B cell (primary cell): ENCODE measurements around the gene USP6. TPM values are rescaled to one million over a fixed set of nuclear protein-coding genes. Genes with fewer than 3 reads are reported as not detected.

Experiments used
- ATAC-seq: fragments of 200-7000 bp; cut with Tn5 transposase; one replicate; pipeline ENCODE4 v1.10.0; 2021; ENCODE audit warnings: low read depth, mild to moderate bottlenecking, moderate number of reproducible peaks, moderate library complexity
- CTCF ChIA-PET: fragments of 350-600 bp; sonication (Branson Sonifier 250); formaldehyde crosslinking; loops from one replicate; lab custom pipeline; 2021; ENCODE audit warnings: antibody characterized with exemption, inconsistent platforms; lab: Charles Lee
- POLR2A ChIA-PET: fragments of 350-600 bp; sonication (Branson Sonifier 250); formaldehyde crosslinking; loops from one replicate; lab custom pipeline; 2021; ENCODE audit warnings: antibody characterized with exemption; lab: Charles Lee
- DNase-seq: peaks from one replicate; pipeline ENCODE4 v3.0.0; 2013
- H2AFZ ChIP-seq: 2 replicates; pipeline ENCODE4 v1.6.1; 2012; ENCODE audit warnings: mild to moderate bottlenecking, low read depth, low read length; ENCODE audit not compliant: insufficient read depth, poor library complexity, severe bottlenecking
- H3K27ac ChIP-seq, 2 donors: 1 replicate in 1 of 2; 2 replicates in 1 of 2; pipeline ENCODE4 v1.5.1; 2012 to 2013; ENCODE audit warnings: low read length in 2 of 2, mild to moderate bottlenecking in 2 of 2, moderate library complexity in 1 of 2
- H3K27me3 ChIP-seq, 4 experiments: fragments of 200-600 bp in 1 of 4; sonication (generic) in 1 of 4; replicated peaks in 1 of 4; 1 replicate in 2 of 4; 2 replicates in 2 of 4; pipeline versions ENCODE4 v1.6.1 to v1.7.0; 2013 to 2016; ENCODE audit warnings: low read length in 3 of 4, mild to moderate bottlenecking in 2 of 4, mixed read lengths in 1 of 4, moderate library complexity in 1 of 4; ENCODE audit not compliant: insufficient read depth in 4 of 4, control insufficient read depth in 3 of 4; ENCODE audit errors: control extremely low read depth in 1 of 4
- H3K36me3 ChIP-seq, 2 experiments: replicated peaks in 1 of 2; 1 replicate in 1 of 2; 2 replicates in 1 of 2; pipeline versions ENCODE4 v1.6.1 to v1.7.1; 2013; ENCODE audit warnings: low read length in 1 of 2; ENCODE audit not compliant: insufficient read depth in 2 of 2, control insufficient read depth in 1 of 2; ENCODE audit errors: control extremely low read depth in 1 of 2, extremely low read depth in 1 of 2
- H3K4me1 ChIP-seq, 2 donors: fragments of 200-600 bp in 1 of 2; sonication (generic) in 1 of 2; 1 replicate in 1 of 2; 2 replicates in 1 of 2; pipeline versions ENCODE4 v1.5.1 to v1.6.1; 2013 to 2017; ENCODE audit warnings: low read length in 2 of 2; ENCODE audit not compliant: control insufficient read depth in 2 of 2, insufficient read depth in 2 of 2
- H3K4me2 ChIP-seq: replicated peaks from 2 replicates; pipeline ENCODE3; 2012; ENCODE audit warnings: mild to moderate bottlenecking, low read depth, low read length; ENCODE audit not compliant: poor library complexity, severe bottlenecking
- H3K4me3 ChIP-seq, 5 experiments: fragments of 200-600 bp in 1 of 5; sonication (generic) in 1 of 5; 1 replicate in 3 of 5; 2 replicates in 2 of 5; pipeline versions ENCODE4 v1.5.1 to v1.7.0; 2011 to 2016; ENCODE audit warnings: low read length in 4 of 5, mild to moderate bottlenecking in 4 of 5, low read depth in 2 of 5, control low read depth in 1 of 5, moderate library complexity in 1 of 5; ENCODE audit not compliant: insufficient read depth in 1 of 5; ENCODE audit errors: control extremely low read depth in 1 of 5, extremely low read depth in 1 of 5
- H3K79me2 ChIP-seq: fragments of 200-600 bp; sonication (generic); one replicate; pipeline ENCODE4 v1.6.0; 2016; ENCODE audit warnings: low read length; ENCODE audit not compliant: control insufficient read depth, insufficient read depth
- H3K9ac ChIP-seq: fragments of 200-600 bp; sonication (generic); 2 replicates; pipeline ENCODE4 v1.6.1; 2017; ENCODE audit warnings: mild to moderate bottlenecking, low read length, moderate library complexity
- H3K9me3 ChIP-seq, 3 donors: one replicate each; pipeline versions ENCODE4 v1.6.1 to v1.7.1; 2013; ENCODE audit warnings: low read length in 2 of 3; ENCODE audit not compliant: control insufficient read depth in 2 of 3, insufficient read depth in 1 of 3; ENCODE audit errors: control extremely low read depth in 1 of 3
- H4K20me1 ChIP-seq: 2 replicates; pipeline ENCODE4 v1.6.0; 2012; ENCODE audit warnings: mild to moderate bottlenecking, low read length; ENCODE audit not compliant: insufficient read depth, control insufficient read depth, poor library complexity, severe bottlenecking
- H3K27ac Mint-ChIP-seq: one replicate; pipeline ENCODE4 v1.8.0; 2021; ENCODE audit warnings: mixed read lengths
- H3K27me3 Mint-ChIP-seq: one replicate; pipeline ENCODE4 v1.8.0; 2021; ENCODE audit warnings: mixed read lengths
- H3K4me1 Mint-ChIP-seq: one replicate; pipeline ENCODE4 v1.8.0; 2021; ENCODE audit warnings: mixed read lengths
- H3K4me3 Mint-ChIP-seq: one replicate; pipeline ENCODE4 v1.8.0; 2021; ENCODE audit warnings: mixed read lengths
- H3K9me3 Mint-ChIP-seq: one replicate; pipeline ENCODE4 v1.8.0; 2022; ENCODE audit warnings: mixed read lengths; ENCODE audit not compliant: insufficient read depth
- EZH2 ChIP-seq: IDR thresholded peaks from 2 replicates; pipeline ENCODE4 v1.6.1; 2012; ENCODE audit warnings: borderline replicate concordance, low read depth, mild to moderate bottlenecking, moderate library complexity, low read length; ENCODE audit not compliant: insufficient read depth, poor library complexity, severe bottlenecking
- WGBS: methylation state at CpG from one replicate; pipeline ENCODE4 v1.1.5; 2013; ENCODE audit warnings: missing lambda C conversion rate; ENCODE audit not compliant: insufficient coverage; 5-methylcytosine and 5-hydroxymethylcytosine counted together
- intact Hi-C: fragments of 100-400 bp; cut with micrococcal nuclease; formaldehyde crosslinking; loops from one replicate; pipeline ENCODE4 v1.10.0; 2022
- polyA minus RNA-seq: library from RNA; depleted of rRNA, polyadenylated mRNA; stranded (reverse); fragments of >200 nt; gene quantifications from 2 replicates; pipeline ENCODE4 v1.2.3, GENCODE V29; 2012
- polyA plus RNA-seq: library from polyadenylated mRNA; depleted of rRNA; stranded (reverse); fragments of >200 nt; gene quantifications from 2 replicates; pipeline ENCODE4 v1.2.3, GENCODE V29; 2012
- total RNA-seq, 2 donors: library from RNA; stranded (reverse); fragments of 120-200 nt in 1 of 2; gene quantifications; 1 replicate in 1 of 2; 2 replicates in 1 of 2; pipeline versions ENCODE4 v1.2.3 to v1.2.4, GENCODE V29; 2013 to 2022
- TF ChIP-seq, protein P1 (sequence below): fragments of 200-600 bp; IDR thresholded peaks from one replicate; pipeline ENCODE4 v1.8.0; 2022; ENCODE audit warnings: antibody characterized with exemption, mild to moderate bottlenecking

The USP6 gene
- total RNA-seq (0.47 and 0.61 TPM in 2 replicates), polyA plus RNA-seq (0.14 and 0.36 TPM in 2 replicates), polyA minus RNA-seq (0.07 and 0.17 TPM in 2 replicates)
- total RNA-seq (2013): 0.56 TPM

DNA sequence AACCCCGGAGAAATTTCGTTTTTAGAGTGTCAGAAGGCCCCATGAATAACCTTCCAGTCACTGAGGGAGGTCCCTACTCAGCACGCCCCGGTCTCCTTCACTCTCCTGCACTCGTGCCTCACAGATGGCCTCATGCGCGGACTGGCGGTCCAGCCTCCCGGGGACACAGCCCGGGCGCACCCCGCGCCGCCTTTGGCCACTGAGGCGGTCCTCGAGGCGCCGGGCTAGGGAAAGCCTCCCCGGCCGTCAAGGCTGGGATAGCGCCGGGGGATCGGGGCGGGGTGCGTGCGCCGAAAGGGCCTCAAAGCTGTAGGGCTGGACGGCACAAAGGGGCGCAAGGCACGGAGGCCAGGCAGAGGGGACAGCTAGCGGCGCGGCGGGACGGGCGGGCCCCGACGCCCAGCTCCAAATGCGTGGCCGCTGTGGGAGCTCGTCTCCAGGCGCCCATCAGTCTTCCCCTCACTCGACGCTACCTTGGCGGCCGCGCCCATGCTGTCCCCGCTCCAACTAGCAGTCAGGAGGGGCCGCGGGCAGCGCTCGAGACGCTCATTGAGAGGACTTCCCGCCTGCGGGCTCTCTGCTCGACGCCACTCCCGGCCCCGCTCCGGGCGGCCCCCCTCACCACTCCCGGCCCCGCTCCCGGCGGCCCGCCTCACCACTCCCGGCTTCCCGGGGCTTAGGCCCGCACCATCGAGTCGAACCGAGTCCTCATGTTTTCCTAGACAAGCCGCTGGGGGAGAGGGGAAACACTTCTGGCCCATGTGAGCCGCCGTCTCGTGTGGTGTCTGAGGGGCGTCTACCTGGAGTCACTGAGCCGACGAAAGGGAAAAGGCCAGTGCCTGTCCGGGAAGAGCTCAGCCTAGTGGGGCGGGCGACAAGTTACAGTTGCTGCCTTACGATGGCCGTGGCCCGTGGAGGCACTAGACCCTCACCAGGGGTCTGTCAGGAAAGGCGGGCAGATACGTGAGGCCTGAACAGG is at the start of gene USP6:
Gene USP6 (plus strand): TSS at position 360 of the 979 bp plus-strand sequence. CDS start 14,336 bp downstream, outside the sequence.
- TF ChIP-seq, protein P1, sequence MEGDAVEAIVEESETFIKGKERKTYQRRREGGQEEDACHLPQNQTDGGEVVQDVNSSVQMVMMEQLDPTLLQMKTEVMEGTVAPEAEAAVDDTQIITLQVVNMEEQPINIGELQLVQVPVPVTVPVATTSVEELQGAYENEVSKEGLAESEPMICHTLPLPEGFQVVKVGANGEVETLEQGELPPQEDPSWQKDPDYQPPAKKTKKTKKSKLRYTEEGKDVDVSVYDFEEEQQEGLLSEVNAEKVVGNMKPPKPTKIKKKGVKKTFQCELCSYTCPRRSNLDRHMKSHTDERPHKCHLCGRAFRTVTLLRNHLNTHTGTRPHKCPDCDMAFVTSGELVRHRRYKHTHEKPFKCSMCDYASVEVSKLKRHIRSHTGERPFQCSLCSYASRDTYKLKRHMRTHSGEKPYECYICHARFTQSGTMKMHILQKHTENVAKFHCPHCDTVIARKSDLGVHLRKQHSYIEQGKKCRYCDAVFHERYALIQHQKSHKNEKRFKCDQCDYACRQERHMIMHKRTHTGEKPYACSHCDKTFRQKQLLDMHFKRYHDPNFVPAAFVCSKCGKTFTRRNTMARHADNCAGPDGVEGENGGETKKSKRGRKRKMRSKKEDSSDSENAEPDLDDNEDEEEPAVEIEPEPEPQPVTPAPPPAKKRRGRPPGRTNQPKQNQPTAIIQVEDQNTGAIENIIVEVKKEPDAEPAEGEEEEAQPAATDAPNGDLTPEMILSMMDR: no peak
- peak; percentile 80 for TF ChIP-seq EZH2
- Histone ChIP-seq H4K20me1 (no peaks in the 10 kb centered on the region), H3K4me1 (peaks cover 8 to 14% of the 10 kb centered on the region in 2 donors), H3K9me3 (peaks cover 0 to 19% (median 0%) of the 10 kb centered on the region in 3 donors), H2AFZ (peak within 1 kb of the TSS; percentile 46), H3K9ac (peak within 1 kb of the TSS; percentile 26), H3K4me3 (peak within 1 kb of the TSS in 4 of 5 experiments; percentile 3 to 30 (median 26)), H3K27ac (no peak within 1 kb of the TSS), H3K79me2 (peaks cover 11% of the 10 kb centered on the region), H3K36me3 (no peaks in the 10 kb centered on the region), H3K4me2 (peak within 1 kb of the TSS; percentile 48), H3K27me3 (peaks cover 0 to 21% (median 10%) of the 10 kb centered on the region in 4 experiments)
- ATAC-seq (no peak), DNase-seq (peak; percentile 33)
- 42% methylated on average over 87 of the region's 87 CpGs for WGBS
- Mint-ChIP-seq H3K9me3 (no peaks in the 10 kb centered on the region), H3K4me1 (peaks cover 15% of the 10 kb centered on the region), H3K27me3 (peaks cover 28% of the 10 kb centered on the region), H3K4me3 (peak within 1 kb of the TSS; percentile 67), H3K27ac (peak within 1 kb of the TSS; percentile 5)
- ChIA-PET POLR2A (no interaction called here), CTCF (no interaction called here)
- intact Hi-C loops: loop anchor here (10.0 kb wide), 1 partner anchor 299 kb away; the partner anchor contains the start of gene NUP88
